Measurements from ENCODE around the gene HNRNPM. TPM values are rescaled to one million over a fixed set of nuclear protein-coding genes. Genes with fewer than 3 reads are reported as not detected.
"Not testable (repeated sequence)": the region's sequence is repeated elsewhere in the genome, so short reads cannot be mapped to it uniquely, and the experiment has no call there.

HNRNPM gene
- total RNA-seq, 1 experiment from 2014 or later = 162 TPM

GRCh38 chr19:8511573-8512101 lies 66.9 kb downstream of the HNRNPM start:
- DNase-seq (ENCODE audit: low spot score) = no peak

GRCh38 chr19:8512115-8512967 lies 67.6 kb downstream of the HNRNPM start:
- DNase-seq (ENCODE audit: low spot score) = peak; percentile 20

- DNase-seq (ENCODE audit: low spot score) = no peak
Observed at GRCh38 chr19:8513036-8513686, 68.4 kb downstream of the HNRNPM start.

- peak; percentile 89 for DNase-seq (ENCODE audit: low spot score)
Observed at GRCh38 chr19:8513687-8514504, 69.1 kb downstream of the HNRNPM start, which contains the start of gene ZNF414. ZNF414 (minus strand) TSS chr19:8514167; CDS start chr19:8514046, 121 bp downstream.

- DNase-seq (ENCODE audit: low spot score) = not testable (repeated sequence)
Observed at GRCh38 chr19:8514505-8515009, 69.8 kb downstream of the HNRNPM start.

GRCh38 chr19:8515317-8515716 lies 70.5 kb downstream of the HNRNPM start:
- DNase-seq (ENCODE audit: low spot score) = no peak

- no peak for DNase-seq (ENCODE audit: low spot score)
Observed at GRCh38 chr19:8517551-8518442, 73.0 kb downstream of the HNRNPM start.

- no peak for DNase-seq (ENCODE audit: low spot score)
Observed at GRCh38 chr19:8518536-8518935, 73.8 kb downstream of the HNRNPM start.

GRCh38 chr19:8519388-8519787 lies 74.6 kb downstream of the HNRNPM start:
- DNase-seq (ENCODE audit: low spot score) = no peak

- DNase-seq (ENCODE audit: low spot score) = no peak
Observed at GRCh38 chr19:8525401-8525684, 80.6 kb downstream of the HNRNPM start.

- DNase-seq (ENCODE audit: low spot score) = peak; percentile 60
Observed at GRCh38 chr19:8526345-8527091, 81.7 kb downstream of the HNRNPM start.

- DNase-seq (ENCODE audit: low spot score) = no peak
Observed at GRCh38 chr19:8528500-8528899, 83.7 kb downstream of the HNRNPM start.

- DNase-seq (ENCODE audit: low spot score) = no peak
Observed at GRCh38 chr19:8529369-8530006, 84.7 kb downstream of the HNRNPM start.

GRCh38 chr19:8530061-8530679 lies 85.4 kb downstream of the HNRNPM start:
- DNase-seq (ENCODE audit: low spot score) = no peak

GRCh38 chr19:8531470-8531869 lies 86.7 kb downstream of the HNRNPM start:
- DNase-seq (ENCODE audit: low spot score) = no peak

- DNase-seq (ENCODE audit: low spot score) = no peak
Observed at GRCh38 chr19:8532225-8532624, 87.5 kb downstream of the HNRNPM start.

- no peak for DNase-seq (ENCODE audit: low spot score)
Observed at GRCh38 chr19:8536282-8536681, 91.5 kb downstream of the HNRNPM start.

- no peak for DNase-seq (ENCODE audit: low spot score)
Observed at GRCh38 chr19:8537099-8537498, 92.3 kb downstream of the HNRNPM start.

Data from HT-29 (cell line).